Panc1 (cell line): Measurements from ENCODE around the gene LARP1. TPM values are rescaled to one million over a fixed set of nuclear protein-coding genes. Genes with fewer than 3 reads are reported as not detected.
"Not testable (repeated sequence)": the region's sequence is repeated elsewhere in the genome, so short reads cannot be mapped to it uniquely, and the experiment has no call there.

Experiments
- ATAC-seq: fragments of 200-7000 bp; cut with Tn5 transposase; 2 replicates; pipeline ENCODE4 v1.9.1; 2020; ENCODE audit warnings: mild to moderate bottlenecking, moderate library complexity
- BruUV-seq: library from RNA; stranded (reverse); fragments of 400-500 nt; replicated peaks from 2 replicates; lab custom pipeline; 2021; lab: Mats Ljungman, UMichigan
- CTCF ChIA-PET: fragments of 300-600 bp; sonication (Branson Sonifier 250); formaldehyde crosslinking; loops from one replicate; lab custom pipeline; 2022; ENCODE audit warnings: antibody characterized with exemption; lab: Charles Lee
- POLR2A ChIA-PET: fragments of 300-600 bp; sonication (Branson Sonifier 250); formaldehyde crosslinking; loops from one replicate; lab custom pipeline; 2022; ENCODE audit warnings: antibody characterized with exemption; lab: Charles Lee
- DNase-seq: peaks from one replicate; pipeline ENCODE4 v3.0.0-alpha.2; 2010; ENCODE audit warnings: low read depth, low spot score
- H3K27ac ChIP-seq: 2 replicates; pipeline ENCODE4 v1.5.1; 2011; ENCODE audit warnings: mild to moderate bottlenecking, low read length, inconsistent platforms
- H3K27me3 ChIP-seq: fragments of 200-500 bp; sonication (Bioruptor generic); 2 replicates; pipeline ENCODE4 v1.6.0; 2014; ENCODE audit warnings: low read length, inconsistent platforms; ENCODE audit not compliant: control insufficient read depth, insufficient read depth
- H3K36me3 ChIP-seq: fragments of 200-500 bp; sonication (Bioruptor generic); 2 replicates; pipeline ENCODE4 v1.5.1; 2014; ENCODE audit warnings: inconsistent platforms, mild to moderate bottlenecking, low read length, moderate library complexity; ENCODE audit not compliant: control insufficient read depth, insufficient read depth
- H3K4me1 ChIP-seq: 2 replicates; pipeline ENCODE4 v1.5.1; 2011; ENCODE audit warnings: inconsistent platforms, mild to moderate bottlenecking, low read length, moderate library complexity; ENCODE audit not compliant: control insufficient read depth, insufficient read depth
- H3K4me3 ChIP-seq, 2 experiments: 2 replicates each; pipeline ENCODE4 v1.5.1; 2011 to 2012; ENCODE audit warnings: low read depth in 2 of 2, low read length in 2 of 2, mild to moderate bottlenecking in 2 of 2, inconsistent platforms in 1 of 2, moderate library complexity in 1 of 2
- H3K9me3 ChIP-seq: fragments of 200-500 bp; sonication (Bioruptor generic); 2 replicates; pipeline ENCODE4 v1.5.1; 2014; ENCODE audit warnings: low read depth, mild to moderate bottlenecking, inconsistent platforms, low read length, moderate library complexity; ENCODE audit not compliant: control insufficient read depth, insufficient read depth
- CTCF ChIP-seq: fragments of 450-650 bp; IDR thresholded peaks from 2 replicates; pipeline ENCODE4 v1.5.1; 2017; ENCODE audit warnings: mild to moderate bottlenecking
- POLR2AphosphoS5 ChIP-seq: IDR thresholded peaks from 2 replicates; pipeline ENCODE4 v1.6.1; 2012; ENCODE audit warnings: mild to moderate bottlenecking, low read depth, low read length, moderate library complexity
- REST ChIP-seq, 2 experiments: IDR thresholded peaks; 2 replicates each; pipeline ENCODE4 v1.6.1; 2011 to 2012; ENCODE audit warnings: low read depth in 2 of 2, control low read depth in 1 of 2, low read length in 1 of 2, mild to moderate bottlenecking in 1 of 2, moderate library complexity in 1 of 2; ENCODE audit not compliant: insufficient read depth in 1 of 2
- SIN3A ChIP-seq: IDR thresholded peaks from 2 replicates; pipeline ENCODE4 v1.6.1; 2012; ENCODE audit warnings: low read depth, mild to moderate bottlenecking, low read length, moderate library complexity, borderline replicate concordance; ENCODE audit not compliant: insufficient read depth
- TCF7L2 ChIP-seq: IDR thresholded peaks from 2 replicates; pipeline ENCODE4 v1.6.1; 2011; ENCODE audit warnings: mild to moderate bottlenecking, low read depth, low read length, inconsistent platforms
- in situ Hi-C: cut with HindIII; loops from 2 replicates; pipeline ENCODE4 v1.10.0; 2016; ENCODE audit warnings: low sequenced_read_pairs, low pct_unique_long_range_greater_than_20kb
- intact Hi-C: fragments of 100-400 bp; cut with micrococcal nuclease; formaldehyde crosslinking; loops from one replicate; pipeline ENCODE4 v1.10.0; 2022; ENCODE audit not compliant: unreplicated experiment
- total RNA-seq: library from RNA; stranded (reverse); gene quantifications from one replicate; pipeline ENCODE4 v1.2.1, GENCODE V29; 2021; ENCODE audit not compliant: unreplicated experiment

The LARP1 gene
- total RNA-seq, 1 experiment from 2014 or later: 325 TPM

- TF ChIP-seq REST (IDR thresholded peaks at IDR 0.05; ENCODE audit: insufficient read depth in 1 of 2, low read depth in 2 of 2, low read length in 1 of 2): no peak
- no peak for TF ChIP-seq CTCF
- no peak for TF ChIP-seq SIN3A
- TF ChIP-seq POLR2AphosphoS5: no peak
- TF ChIP-seq TCF7L2: no peak
- ChIA-PET POLR2A (no interaction called here), CTCF (no interaction called here)
- H3K27me3 ChIP-seq: no peaks in the 10 kb centered on the region
- intact Hi-C loops: no loop called here
- H3K9me3 ChIP-seq: no peaks in the 10 kb centered on the region
- DNase-seq: no peak
- H3K4me3 ChIP-seq: peak overlapping the region in 1 of 2 experiments; percentile 3; a peak in 2 of 4 replicates
- in situ Hi-C loops: no loop called here
- H3K4me1 ChIP-seq: peaks cover 51% of the 10 kb centered on the region
- ATAC-seq: no peak
- H3K36me3 ChIP-seq: peaks cover 3% of the 10 kb centered on the region; the same call in 1 of the 2 replicates
- BruUV-seq: TSS peak; percentile 49
- H3K27ac ChIP-seq: no peak overlapping the region
These were observed 3.8 kb downstream of the LARP1 start for GRCh38 chr5:154758977-154759376.

GRCh38 chr5:154759868-154760267 lies 4.7 kb downstream of the LARP1 start:
- H3K4me1 ChIP-seq: peaks cover 47% of the 10 kb centered on the region
- BruUV-seq, ATAC-seq, POLR2A ChIA-PET, H3K27ac ChIP-seq, intact Hi-C loops, H3K36me3 ChIP-seq, in situ Hi-C loops, H3K9me3 ChIP-seq, H3K4me3 ChIP-seq, H3K27me3 ChIP-seq, CTCF ChIA-PET, DNase-seq: not testable (repeated sequence)

GRCh38 chr5:154761046-154761736 lies 6.0 kb downstream of the LARP1 start:
- in situ Hi-C loops (no loop called here), intact Hi-C loops (no loop called here)
- ATAC-seq: no peak
- Histone ChIP-seq H3K27me3 (no peaks in the 10 kb centered on the region), H3K4me3 (no peak overlapping the region), H3K9me3 (no peaks in the 10 kb centered on the region), H3K4me1 (peaks cover 56% of the 10 kb centered on the region), H3K27ac (no peak overlapping the region), H3K36me3 (peaks cover 3% of the 10 kb centered on the region; the same call in 1 of the 2 replicates)
- no TSS peak for BruUV-seq
- ChIA-PET POLR2A (interaction anchor here (0.7 kb wide), 1 partner anchor 10 kb away, joined by 7 read pairs; no protein-coding TSS in a partner anchor), CTCF (interaction anchor here (0.5 kb wide), 1 partner anchor 14 kb away, joined by 6 read pairs; no protein-coding TSS in a partner anchor)
- no peak for DNase-seq
- TF ChIP-seq CTCF: no peak
- TF ChIP-seq POLR2AphosphoS5: no peak
- no peak for TF ChIP-seq REST (IDR thresholded peaks at IDR 0.05; ENCODE audit: insufficient read depth in 1 of 2, low read depth in 2 of 2, low read length in 1 of 2)
- no peak for TF ChIP-seq TCF7L2
- TF ChIP-seq SIN3A: no peak
